Aorta (tissue), 5 donors: ENCODE measurements around the gene HTR3A. TPM values are rescaled to one million over a fixed set of nuclear protein-coding genes. Genes with fewer than 3 reads are reported as not detected.

Source experiments
- ATAC-seq: fragments of 200-7000 bp; cut with Tn5 transposase; one replicate; pipeline ENCODE4 v1.9.1; 2022; ENCODE audit warnings: moderate library complexity; ENCODE audit not compliant: low FRiP score
- DNase-seq, 2 donors: peaks; one replicate each; pipeline ENCODE4 v3.0.0-alpha.2; 2020
- H3K27ac ChIP-seq, 2 donors: one replicate each; pipeline ENCODE4 v1.5.1; 2013; ENCODE audit warnings: low read length in 2 of 2, mild to moderate bottlenecking in 2 of 2, moderate library complexity in 2 of 2, control low read depth in 1 of 2, inconsistent platforms in 1 of 2, low read depth in 1 of 2
- H3K27me3 ChIP-seq, 2 donors: one replicate each; pipeline ENCODE4 v1.6.1; 2013; ENCODE audit warnings: control low read depth in 1 of 2, low read length in 1 of 2, mild to moderate bottlenecking in 1 of 2, moderate library complexity in 1 of 2; ENCODE audit not compliant: insufficient read depth in 2 of 2, control insufficient read depth in 1 of 2
- H3K36me3 ChIP-seq, 2 donors: one replicate each; pipeline ENCODE4 v1.6.1; 2013; ENCODE audit warnings: control low read depth in 1 of 2, low read length in 1 of 2, mild to moderate bottlenecking in 1 of 2; ENCODE audit not compliant: insufficient read depth in 2 of 2, control insufficient read depth in 1 of 2
- H3K4me1 ChIP-seq, 2 donors: one replicate each; pipeline ENCODE4 v1.6.1; 2013; ENCODE audit warnings: low read length in 2 of 2, control low read depth in 1 of 2, mild to moderate bottlenecking in 1 of 2, moderate library complexity in 1 of 2; ENCODE audit not compliant: insufficient read depth in 2 of 2, control insufficient read depth in 1 of 2
- H3K4me3 ChIP-seq, 2 donors: one replicate each; pipeline ENCODE4 v1.5.1; 2013; ENCODE audit warnings: low read length in 2 of 2, control low read depth in 1 of 2, mild to moderate bottlenecking in 1 of 2
- H3K9me3 ChIP-seq: one replicate; pipeline ENCODE4 v1.6.1; 2013; ENCODE audit warnings: mild to moderate bottlenecking, low read length; ENCODE audit not compliant: control insufficient read depth
- WGBS, 2 donors: extraction: QIAGEN DNeasy Blood & Tissue Kit; methylation state at CpG; one replicate each; pipeline ENCODE4 v1.1.7; 2013; 5-methylcytosine and 5-hydroxymethylcytosine counted together
- intact Hi-C, 2 donors: fragments of 100-400 bp; cut with DNase I; formaldehyde crosslinking; loops; one replicate each; pipeline versions ENCODE4 v1.14.2 to v1.15.0; 2022
- polyA plus RNA-seq, 2 donors: library from polyadenylated mRNA; stranded (reverse); fragments of 200-250 nt; gene quantifications; one replicate each; pipeline ENCODE4 v1.2.3, GENCODE V29; 2013
- total RNA-seq, 2 donors: library from RNA; stranded (reverse); fragmentation: NEBNext Ultra II Directional; extraction: Animal tissue kit (Norgen Biotek cat#: 25700); gene quantifications; one replicate each; pipeline ENCODE4 v1.2.1, GENCODE V29; 2021
- donor health status: healthy with polysubstance abuse.
- donor health status: Bipolar disorder and iron deficiency.
- donor health status: DM: no; HTN: no; CAD: no.
- donor health status: DM: no; HTN: no; CAD: no.
- donor health status: DM: yes; HTN: yes; CAD: no.

The HTR3A gene
- total and polyA plus RNA-seq, 4 donors, result 0.20 TPM; not detected in 3

DNA sequence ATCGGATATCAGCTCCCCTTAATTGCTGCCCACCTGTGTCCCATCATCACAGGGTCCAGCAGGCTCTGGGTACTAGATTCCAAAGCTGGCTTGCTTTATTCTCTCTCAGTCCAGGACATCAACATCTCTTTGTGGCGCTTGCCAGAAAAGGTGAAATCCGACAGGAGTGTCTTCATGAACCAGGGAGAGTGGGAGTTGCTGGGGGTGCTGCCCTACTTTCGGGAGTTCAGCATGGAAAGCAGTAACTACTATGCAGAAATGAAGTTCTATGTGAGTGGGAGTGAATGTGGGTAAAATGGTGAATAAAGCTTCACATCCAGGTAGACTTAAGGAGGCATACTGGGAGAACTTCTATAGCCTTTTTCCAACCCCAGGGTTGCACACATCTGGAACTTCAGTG lies 11.0 kb downstream of the HTR3A start:
- Histone ChIP-seq H3K4me3 (no peak overlapping the region), H3K36me3 (no peaks in the 10 kb centered on the region), H3K9me3 (no peaks in the 10 kb centered on the region), H3K27me3 (no peaks in the 10 kb centered on the region), H3K4me1 (no peaks in the 10 kb centered on the region), H3K27ac (no peak overlapping the region)
- 82 to 85% methylated on average over 4 of the region's 4 CpGs for WGBS, 2 donors
- ATAC-seq, result no peak
- intact Hi-C loops, result no loop called here
- no peak for DNase-seq

DNA sequence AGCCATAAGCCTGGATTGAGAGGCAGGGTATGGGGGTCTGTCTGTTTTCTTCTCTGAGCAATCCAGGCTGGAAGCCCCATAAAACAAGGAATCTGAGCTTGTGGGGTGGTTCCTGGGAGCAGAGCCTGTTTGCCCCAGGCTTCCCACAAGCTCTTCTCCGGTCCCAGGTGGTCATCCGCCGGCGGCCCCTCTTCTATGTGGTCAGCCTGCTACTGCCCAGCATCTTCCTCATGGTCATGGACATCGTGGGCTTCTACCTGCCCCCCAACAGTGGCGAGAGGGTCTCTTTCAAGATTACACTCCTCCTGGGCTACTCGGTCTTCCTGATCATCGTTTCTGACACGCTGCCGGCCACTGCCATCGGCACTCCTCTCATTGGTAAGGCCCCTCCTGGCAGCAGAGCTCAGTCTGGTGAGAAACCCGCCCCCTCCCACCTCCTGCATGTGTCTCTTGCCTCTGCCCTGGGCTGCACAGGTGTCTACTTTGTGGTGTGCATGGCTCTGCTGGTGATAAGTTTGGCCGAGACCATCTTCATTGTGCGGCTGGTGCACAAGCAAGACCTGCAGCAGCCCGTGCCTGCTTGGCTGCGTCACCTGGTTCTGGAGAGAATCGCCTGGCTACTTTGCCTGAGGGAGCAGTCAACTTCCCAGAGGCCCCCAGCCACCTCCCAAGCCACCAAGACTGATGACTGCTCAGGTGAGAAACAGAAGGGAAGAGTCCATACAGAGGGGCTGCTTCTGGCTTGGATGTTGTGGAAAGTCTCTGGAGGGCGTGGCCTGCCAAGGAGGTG lies 11.6 kb downstream of the HTR3A start:
- Histone ChIP-seq H3K27ac (no peak overlapping the region), H3K27me3 (no peaks in the 10 kb centered on the region), H3K4me3 (no peak overlapping the region), H3K36me3 (no peaks in the 10 kb centered on the region), H3K4me1 (no peaks in the 10 kb centered on the region), H3K9me3 (no peaks in the 10 kb centered on the region)
- intact Hi-C loops, result no loop called here
- WGBS, 2 donors, result 83 to 85% methylated on average over 18 of the region's 18 CpGs
- ATAC-seq (no peak), DNase-seq (no peak)

DNA sequence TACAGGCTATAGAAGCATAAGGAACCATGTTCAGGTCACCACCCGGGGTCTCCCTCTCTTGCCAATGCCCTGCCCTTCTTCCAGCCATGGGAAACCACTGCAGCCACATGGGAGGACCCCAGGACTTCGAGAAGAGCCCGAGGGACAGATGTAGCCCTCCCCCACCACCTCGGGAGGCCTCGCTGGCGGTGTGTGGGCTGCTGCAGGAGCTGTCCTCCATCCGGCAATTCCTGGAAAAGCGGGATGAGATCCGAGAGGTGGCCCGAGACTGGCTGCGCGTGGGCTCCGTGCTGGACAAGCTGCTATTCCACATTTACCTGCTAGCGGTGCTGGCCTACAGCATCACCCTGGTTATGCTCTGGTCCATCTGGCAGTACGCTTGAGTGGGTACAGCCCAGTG lies 14.5 kb downstream of the HTR3A start:
- 61 to 70% methylated on average over 15 of the region's 15 CpGs for WGBS, 2 donors
- H3K36me3 ChIP-seq, result no peaks in the 10 kb centered on the region
- intact Hi-C loops, result no loop called here
- no peak overlapping the region for H3K27ac ChIP-seq
- no peaks in the 10 kb centered on the region for H3K4me1 ChIP-seq
- DNase-seq, result no peak
- no peak for ATAC-seq
- no peaks in the 10 kb centered on the region for H3K27me3 ChIP-seq
- H3K4me3 ChIP-seq, result no peak overlapping the region
- H3K9me3 ChIP-seq, result no peaks in the 10 kb centered on the region

DNA sequence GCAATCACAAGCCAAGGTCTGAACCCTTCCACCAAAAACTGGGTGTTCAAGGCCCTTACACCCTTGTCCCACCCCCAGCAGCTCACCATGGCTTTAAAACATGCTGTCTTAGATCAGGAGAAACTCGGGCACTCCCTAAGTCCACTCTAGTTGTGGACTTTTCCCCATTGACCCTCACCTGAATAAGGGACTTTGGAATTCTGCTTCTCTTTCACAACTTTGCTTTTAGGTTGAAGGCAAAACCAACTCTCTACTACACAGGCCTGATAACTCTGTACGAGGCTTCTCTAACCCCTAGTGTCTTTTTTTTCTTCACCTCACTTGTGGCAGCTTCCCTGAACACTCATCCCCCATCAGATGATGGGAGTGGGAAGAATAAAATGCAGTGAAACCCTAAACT lies 15.0 kb downstream of the HTR3A start:
- H3K9me3 ChIP-seq, result no peaks in the 10 kb centered on the region

DNA sequence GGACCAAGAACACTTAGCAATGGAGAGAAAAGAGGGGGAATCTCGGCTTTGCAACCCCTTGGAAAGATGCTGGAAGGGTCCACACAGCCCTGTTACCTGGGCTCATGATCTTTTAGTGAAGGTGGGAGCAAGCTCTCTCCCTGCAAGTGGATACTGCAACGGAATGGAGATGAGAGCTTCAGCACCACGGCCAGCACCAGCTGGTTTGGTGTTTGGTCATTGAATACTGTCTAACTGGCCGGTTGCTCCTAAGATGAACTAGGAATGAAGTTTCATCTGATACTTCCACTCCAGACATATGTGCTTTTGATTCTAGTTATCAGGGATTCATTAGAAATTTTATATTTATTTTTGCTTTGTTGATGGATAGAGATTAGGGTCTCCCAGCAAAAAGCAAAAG lies 16.3 kb downstream of the HTR3A start:
- Histone ChIP-seq H3K4me1 (no peaks in the 10 kb centered on the region), H3K4me3 (no peak overlapping the region), H3K27ac (no peak overlapping the region), H3K27me3 (no peaks in the 10 kb centered on the region), H3K36me3 (no peaks in the 10 kb centered on the region), H3K9me3 (no peaks in the 10 kb centered on the region)
- ATAC-seq, result no peak
- intact Hi-C loops, result loop anchor here in 1 of 2 donors (10.0 kb wide), 1 partner anchor 96 kb away; no protein-coding TSS in a partner anchor
- no peak for DNase-seq
- WGBS, 2 donors, result 6 to 8% methylated on average over 4 of the region's 4 CpGs

More for the DNA sequence above, 15.0 kb downstream of the HTR3A start:
- intact Hi-C loops, result loop anchor here in 1 of 2 donors (10.0 kb wide), 1 partner anchor 95 kb away; no protein-coding TSS in a partner anchor
- Histone ChIP-seq H3K4me1 (no peaks in the 10 kb centered on the region), H3K4me3 (no peak overlapping the region), H3K36me3 (no peaks in the 10 kb centered on the region), H3K27ac (no peak overlapping the region), H3K27me3 (no peaks in the 10 kb centered on the region)
- no peak for DNase-seq
- WGBS, 2 donors, result 59 to 63% methylated on average over 2 of the region's 2 CpGs
- no peak for ATAC-seq

DNA sequence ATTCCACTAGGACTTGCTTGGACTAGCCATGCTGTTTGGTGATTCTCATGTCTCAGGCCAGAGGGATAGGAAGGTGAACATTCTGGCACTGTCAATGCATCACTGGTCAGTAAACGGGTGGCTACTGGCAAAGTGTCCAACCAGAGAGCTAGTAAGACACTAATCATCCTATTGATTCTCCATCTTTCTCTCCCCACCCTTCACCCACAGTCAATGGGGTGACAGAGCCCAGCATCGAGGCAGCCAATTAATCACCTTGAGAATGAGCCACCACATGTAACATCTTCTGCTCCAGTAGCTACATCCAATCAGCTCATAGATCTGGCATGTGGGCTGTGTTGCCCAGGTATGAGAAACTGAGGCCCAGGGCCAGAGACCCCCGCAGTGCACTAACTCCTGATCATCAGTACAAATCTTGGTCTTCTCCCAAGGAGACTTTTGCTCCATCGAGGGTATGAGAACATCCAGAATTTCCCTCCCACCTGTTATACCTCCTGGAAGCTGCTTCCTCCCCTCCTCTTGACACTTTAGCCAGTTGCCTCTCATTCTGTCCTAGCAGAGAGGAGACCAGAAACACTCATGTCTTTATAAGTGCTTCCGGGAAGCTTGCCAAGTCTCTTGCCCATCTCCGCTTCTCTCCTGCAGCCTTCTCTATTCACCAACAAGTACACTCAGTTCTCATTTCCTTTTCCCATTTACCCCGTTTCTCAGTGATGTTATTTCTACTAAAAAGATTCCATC lies 17.0 kb downstream of the HTR3A start:
- no peak overlapping the region for H3K4me3 ChIP-seq
- peak in 1 of 2 donors; percentile 15 for DNase-seq
- no peaks in the 10 kb centered on the region for H3K27me3 ChIP-seq
- WGBS, 2 donors, result 65% methylated on average over 7 of the region's 7 CpGs
- H3K9me3 ChIP-seq, result no peaks in the 10 kb centered on the region
- H3K4me1 ChIP-seq, result no peaks in the 10 kb centered on the region
- intact Hi-C loops, result loop anchor here in 1 of 2 donors (10.0 kb wide), 1 partner anchor 97 kb away; no protein-coding TSS in a partner anchor
- no peak for ATAC-seq
- no peak overlapping the region for H3K27ac ChIP-seq
- no peaks in the 10 kb centered on the region for H3K36me3 ChIP-seq

DNA sequence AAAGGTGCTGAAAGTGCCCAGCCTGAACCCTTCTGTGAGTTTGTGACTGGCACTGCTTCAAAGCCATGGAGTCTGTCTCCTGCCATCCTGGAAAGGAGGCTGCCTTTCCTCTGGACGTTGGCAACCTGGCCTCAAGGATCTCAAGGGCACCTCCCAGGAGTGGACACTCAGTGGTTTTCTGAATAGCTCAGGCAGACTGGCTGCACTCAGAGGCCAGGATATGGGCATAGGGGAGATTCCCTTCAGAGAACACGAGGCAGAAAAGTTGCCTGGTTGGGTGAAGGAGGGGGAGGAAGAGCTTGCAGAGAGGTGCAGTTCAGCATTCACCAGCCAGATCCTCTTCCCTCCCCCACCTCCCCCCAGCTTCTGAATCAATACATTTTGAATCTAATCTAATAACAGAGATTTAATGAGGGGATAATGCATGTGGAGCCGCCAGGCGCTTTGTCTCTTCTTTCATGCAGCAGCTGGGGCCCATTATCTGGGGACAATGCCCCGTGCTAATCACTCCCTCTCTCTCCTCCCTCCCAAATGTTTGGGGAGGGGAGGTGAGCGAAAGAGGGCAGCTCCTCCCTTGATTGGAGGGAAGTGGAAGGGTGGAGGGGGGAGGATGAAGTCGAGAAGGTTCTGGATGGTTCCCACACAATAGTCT lies 17.7 kb downstream of the HTR3A start:
- no peak for ATAC-seq
- Histone ChIP-seq H3K27me3 (no peaks in the 10 kb centered on the region), H3K9me3 (no peaks in the 10 kb centered on the region), H3K4me1 (no peaks in the 10 kb centered on the region), H3K36me3 (no peaks in the 10 kb centered on the region), H3K4me3 (no peak overlapping the region), H3K27ac (no peak overlapping the region)
- no peak for DNase-seq
- intact Hi-C loops, result loop anchor here in 1 of 2 donors (10.0 kb wide), 1 partner anchor 98 kb away; no protein-coding TSS in a partner anchor
- WGBS, 2 donors, result 22 to 27% methylated on average over 7 of the region's 7 CpGs

DNA sequence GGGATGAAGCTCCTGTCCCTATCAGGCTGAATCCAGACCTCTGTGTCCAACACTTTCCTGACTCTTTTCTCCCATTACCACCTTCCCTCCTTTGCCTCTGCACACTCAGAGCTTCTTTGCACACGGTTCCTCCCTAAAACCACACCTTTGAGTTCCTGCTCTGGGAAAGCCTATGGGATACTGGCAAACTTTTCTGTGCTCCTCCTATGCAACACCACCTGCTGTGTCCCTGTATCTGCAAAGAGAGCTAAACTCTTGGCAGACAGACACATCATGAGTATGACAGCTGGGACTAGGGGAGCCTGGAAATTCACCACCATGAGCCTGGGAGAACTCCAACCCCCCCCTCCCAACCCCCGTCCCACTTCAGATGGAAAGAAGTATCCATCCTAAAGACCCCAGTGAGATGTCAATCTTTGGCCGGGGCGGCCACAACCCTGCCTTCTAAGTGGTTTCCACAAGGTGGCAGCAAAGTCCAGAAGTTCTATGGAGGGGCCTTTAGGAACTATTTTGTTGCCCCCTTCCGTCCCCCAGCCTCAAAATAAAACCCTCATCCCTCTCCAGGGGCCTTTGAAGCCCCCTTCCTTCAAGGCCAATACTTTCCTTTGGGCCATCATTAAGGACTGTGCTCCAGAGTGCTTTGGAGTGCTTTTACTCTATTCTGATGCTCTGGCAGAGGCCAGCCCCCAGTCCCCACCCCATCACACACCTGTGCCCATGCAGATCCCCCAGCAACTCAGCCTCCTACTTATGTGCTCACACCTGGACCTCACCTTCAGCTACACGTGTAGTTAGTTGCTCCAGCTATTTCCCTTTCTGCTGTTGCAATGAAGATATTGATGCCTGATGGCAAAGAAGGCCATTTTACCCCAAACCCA lies 19.4 kb downstream of the HTR3A start:
- no peaks in the 10 kb centered on the region for H3K9me3 ChIP-seq
- 3 to 4% methylated on average over 6 of the region's 6 CpGs for WGBS, 2 donors
- no peaks in the 10 kb centered on the region for H3K36me3 ChIP-seq
- no peak for ATAC-seq
- no peaks in the 10 kb centered on the region for H3K27me3 ChIP-seq
- no peak overlapping the region for H3K4me3 ChIP-seq
- intact Hi-C loops, result loop anchor here (1.0 to 10.0 kb wide), 3 partner anchors 100 to 267 kb away; no protein-coding TSS in a partner anchor
- no peaks in the 10 kb centered on the region for H3K4me1 ChIP-seq
- DNase-seq, result no peak
- no peak overlapping the region for H3K27ac ChIP-seq
